Measurements from ENCODE around the gene SLC6A15. TPM values are rescaled to one million over a fixed set of nuclear protein-coding genes. Genes with fewer than 3 reads are reported as not detected.

The SLC6A15 gene
- 4.7 and 16.9 TPM in 2 replicates for total RNA-seq (2014; rRNA removed; shearing (Covaris generic))

- in situ Hi-C loops (cut with HindIII; ENCODE audit: low sequenced_read_pairs): no loop called here
- DNase-seq (ENCODE audit: low spot score): peak; percentile 95
Observed at GRCh38 chr12:84912198-84913128, at the start of gene SLC6A15. SLC6A15 (minus strand) TSS chr12:84912799; CDS start chr12:84892120, 20,679 bp downstream.

GRCh38 chr12:84960918-84961317 lies 48.3 kb upstream of the SLC6A15 start:
- DNase-seq (ENCODE audit: low spot score): no peak
- in situ Hi-C loops (cut with HindIII; ENCODE audit: low sequenced_read_pairs): no loop called here

GRCh38 chr12:84955298-84955697 lies 42.7 kb upstream of the SLC6A15 start:
- in situ Hi-C loops (cut with HindIII; ENCODE audit: low sequenced_read_pairs): no loop called here
- DNase-seq (ENCODE audit: low spot score): no peak

- in situ Hi-C loops (cut with HindIII; ENCODE audit: low sequenced_read_pairs): no loop called here
- no peak for DNase-seq (ENCODE audit: low spot score)
Observed at GRCh38 chr12:84954415-84954814, 41.8 kb upstream of the SLC6A15 start.

- no peak for DNase-seq (ENCODE audit: low spot score)
- in situ Hi-C loops (cut with HindIII; ENCODE audit: low sequenced_read_pairs): no loop called here
Observed at GRCh38 chr12:84950971-84951546, 38.5 kb upstream of the SLC6A15 start.

- in situ Hi-C loops (cut with HindIII; ENCODE audit: low sequenced_read_pairs): no loop called here
- DNase-seq (ENCODE audit: low spot score): no peak
Observed at GRCh38 chr12:84946753-84947152, 34.2 kb upstream of the SLC6A15 start.

GRCh38 chr12:84937415-84937814 lies 24.8 kb upstream of the SLC6A15 start:
- in situ Hi-C loops (cut with HindIII; ENCODE audit: low sequenced_read_pairs): no loop called here
- no peak for DNase-seq (ENCODE audit: low spot score)

GRCh38 chr12:84929501-84929900 lies 16.9 kb upstream of the SLC6A15 start:
- DNase-seq (ENCODE audit: low spot score): no peak
- in situ Hi-C loops (cut with HindIII; ENCODE audit: low sequenced_read_pairs): no loop called here

- in situ Hi-C loops (cut with HindIII; ENCODE audit: low sequenced_read_pairs): no loop called here
- DNase-seq (ENCODE audit: low spot score): no peak
Observed at GRCh38 chr12:84924981-84925380, 12.4 kb upstream of the SLC6A15 start.

- no peak for DNase-seq (ENCODE audit: low spot score)
- in situ Hi-C loops (cut with HindIII; ENCODE audit: low sequenced_read_pairs): no loop called here
Observed at GRCh38 chr12:84922693-84923092, 10.1 kb upstream of the SLC6A15 start.

GRCh38 chr12:84920331-84920730 lies 7.7 kb upstream of the SLC6A15 start:
- DNase-seq (ENCODE audit: low spot score): no peak
- in situ Hi-C loops (cut with HindIII; ENCODE audit: low sequenced_read_pairs): no loop called here

- DNase-seq (ENCODE audit: low spot score): no peak
- in situ Hi-C loops (cut with HindIII; ENCODE audit: low sequenced_read_pairs): no loop called here
Observed at GRCh38 chr12:84919271-84919670, 6.7 kb upstream of the SLC6A15 start.

GRCh38 chr12:84913129-84913515 lies 523 bp upstream of the SLC6A15 start:
- in situ Hi-C loops (cut with HindIII; ENCODE audit: low sequenced_read_pairs): no loop called here

GRCh38 chr12:84911271-84912197 lies 1.1 kb downstream of the SLC6A15 start:
- peak; percentile 95 for DNase-seq (ENCODE audit: low spot score)
- in situ Hi-C loops (cut with HindIII; ENCODE audit: low sequenced_read_pairs): no loop called here

More at GRCh38 chr12:84913129-84913515, 523 bp upstream of the SLC6A15 start:
- DNase-seq (ENCODE audit: low spot score): peak; percentile 74

- in situ Hi-C loops (cut with HindIII; ENCODE audit: low sequenced_read_pairs): no loop called here
- DNase-seq (ENCODE audit: low spot score): peak; percentile 70
Observed at GRCh38 chr12:84910549-84911241, 1.9 kb downstream of the SLC6A15 start.

GRCh38 chr12:84904051-84904450 lies 8.5 kb downstream of the SLC6A15 start:
- DNase-seq (ENCODE audit: low spot score): no peak
- in situ Hi-C loops (cut with HindIII; ENCODE audit: low sequenced_read_pairs): no loop called here

- DNase-seq (ENCODE audit: low spot score): peak; percentile 25
- in situ Hi-C loops (cut with HindIII; ENCODE audit: low sequenced_read_pairs): no loop called here
Observed at GRCh38 chr12:84891106-84891838, 21.3 kb downstream of the SLC6A15 start.

- no peak for DNase-seq (ENCODE audit: low spot score)
- in situ Hi-C loops (cut with HindIII; ENCODE audit: low sequenced_read_pairs): no loop called here
Observed at GRCh38 chr12:84889818-84890217, 22.8 kb downstream of the SLC6A15 start.
